Measurements from ENCODE around the gene ZNHIT6.

The ZNHIT6 gene

DNA sequence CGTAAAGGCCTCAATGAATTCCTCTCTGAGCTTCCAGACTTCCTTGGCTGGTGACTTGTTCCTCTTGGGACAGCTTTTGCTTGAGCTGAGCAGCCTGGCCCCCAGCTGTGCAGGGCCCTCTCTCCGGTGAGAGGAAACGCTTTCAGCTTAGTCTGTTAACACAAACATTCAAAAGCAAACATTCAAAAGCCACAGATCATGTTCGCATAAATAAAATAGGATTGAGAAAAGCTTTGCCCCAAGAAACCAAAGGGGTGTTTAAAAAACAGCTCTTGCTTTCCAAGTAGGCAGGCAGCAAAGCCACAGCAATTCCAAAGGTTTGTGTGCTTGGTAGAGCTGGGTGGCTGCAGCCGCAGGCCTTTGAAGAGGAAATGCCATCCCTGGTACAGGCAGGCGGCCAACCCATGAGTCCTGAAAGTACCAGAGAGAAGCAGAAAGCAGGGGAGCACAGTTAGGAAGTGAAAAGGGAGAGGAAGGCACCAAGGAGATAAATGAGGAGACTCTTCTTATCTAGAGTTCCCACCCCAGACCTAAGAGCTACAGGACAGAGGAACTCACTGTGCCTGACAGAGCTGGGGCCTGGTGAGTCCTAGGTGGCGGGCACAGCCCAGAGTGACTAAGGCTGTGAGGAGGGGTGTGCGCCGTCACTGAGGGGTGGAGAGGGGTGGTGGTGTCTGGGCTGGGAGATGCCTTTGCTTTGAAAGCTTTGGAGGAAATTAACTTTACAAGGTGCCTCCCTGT is 79.3 kb downstream of the ZNHIT6 start:
- H3K4me3 ChIP-seq (ENCODE audit: low read depth, low read length), result peak overlapping the region; percentile 48
- TF ChIP-seq, protein P1, sequence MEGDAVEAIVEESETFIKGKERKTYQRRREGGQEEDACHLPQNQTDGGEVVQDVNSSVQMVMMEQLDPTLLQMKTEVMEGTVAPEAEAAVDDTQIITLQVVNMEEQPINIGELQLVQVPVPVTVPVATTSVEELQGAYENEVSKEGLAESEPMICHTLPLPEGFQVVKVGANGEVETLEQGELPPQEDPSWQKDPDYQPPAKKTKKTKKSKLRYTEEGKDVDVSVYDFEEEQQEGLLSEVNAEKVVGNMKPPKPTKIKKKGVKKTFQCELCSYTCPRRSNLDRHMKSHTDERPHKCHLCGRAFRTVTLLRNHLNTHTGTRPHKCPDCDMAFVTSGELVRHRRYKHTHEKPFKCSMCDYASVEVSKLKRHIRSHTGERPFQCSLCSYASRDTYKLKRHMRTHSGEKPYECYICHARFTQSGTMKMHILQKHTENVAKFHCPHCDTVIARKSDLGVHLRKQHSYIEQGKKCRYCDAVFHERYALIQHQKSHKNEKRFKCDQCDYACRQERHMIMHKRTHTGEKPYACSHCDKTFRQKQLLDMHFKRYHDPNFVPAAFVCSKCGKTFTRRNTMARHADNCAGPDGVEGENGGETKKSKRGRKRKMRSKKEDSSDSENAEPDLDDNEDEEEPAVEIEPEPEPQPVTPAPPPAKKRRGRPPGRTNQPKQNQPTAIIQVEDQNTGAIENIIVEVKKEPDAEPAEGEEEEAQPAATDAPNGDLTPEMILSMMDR (IDR thresholded peaks at IDR 0.05; ENCODE audit: low read depth, low read length), result no peak

DNA sequence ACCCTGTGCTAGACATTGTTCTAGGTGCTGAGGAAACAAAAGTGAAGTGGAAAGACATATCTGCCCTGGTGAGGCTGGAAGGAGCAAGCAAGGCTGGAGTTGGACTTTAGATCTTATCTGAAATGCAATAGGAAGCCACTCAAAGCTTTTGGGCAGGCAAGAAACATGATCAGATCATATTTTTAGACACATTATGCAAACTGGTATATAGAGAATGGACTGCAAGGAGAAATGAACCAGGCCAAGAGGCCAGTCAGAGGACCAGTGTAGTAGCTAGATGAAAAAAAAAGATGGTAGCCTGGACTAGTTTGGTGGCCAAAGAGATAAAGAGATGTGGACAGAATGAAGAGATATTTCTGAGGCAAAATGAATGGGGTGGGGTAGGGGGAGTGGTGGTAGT is 81.4 kb downstream of the ZNHIT6 start:
- TF ChIP-seq, protein P1 (IDR thresholded peaks at IDR 0.05; ENCODE audit: low read depth, low read length), result no peak
- H3K4me3 ChIP-seq (ENCODE audit: low read depth, low read length), result no peak overlapping the region

DNA sequence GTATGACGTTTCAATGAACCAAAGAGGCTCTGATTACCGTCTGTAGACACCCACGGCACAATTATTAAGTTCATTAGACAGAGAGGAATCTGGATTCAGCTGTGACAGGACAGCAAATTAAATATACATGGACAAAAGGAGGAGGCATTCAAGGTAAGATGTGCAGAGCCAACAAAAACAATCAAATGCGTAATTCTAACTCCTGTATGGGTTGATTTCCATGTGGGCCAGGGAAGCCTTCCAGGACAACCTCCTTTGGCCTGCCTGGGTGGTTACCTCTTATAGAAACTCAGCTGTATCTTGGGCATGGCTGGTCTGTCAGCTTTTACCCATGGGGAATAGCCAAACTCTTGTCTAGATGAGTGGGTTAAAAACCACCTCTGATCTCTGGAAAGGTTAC is 83.9 kb downstream of the ZNHIT6 start:
- no peak overlapping the region for H3K4me3 ChIP-seq (ENCODE audit: low read depth, low read length)
- TF ChIP-seq, protein P1 (IDR thresholded peaks at IDR 0.05; ENCODE audit: low read depth, low read length), result no peak

DNA sequence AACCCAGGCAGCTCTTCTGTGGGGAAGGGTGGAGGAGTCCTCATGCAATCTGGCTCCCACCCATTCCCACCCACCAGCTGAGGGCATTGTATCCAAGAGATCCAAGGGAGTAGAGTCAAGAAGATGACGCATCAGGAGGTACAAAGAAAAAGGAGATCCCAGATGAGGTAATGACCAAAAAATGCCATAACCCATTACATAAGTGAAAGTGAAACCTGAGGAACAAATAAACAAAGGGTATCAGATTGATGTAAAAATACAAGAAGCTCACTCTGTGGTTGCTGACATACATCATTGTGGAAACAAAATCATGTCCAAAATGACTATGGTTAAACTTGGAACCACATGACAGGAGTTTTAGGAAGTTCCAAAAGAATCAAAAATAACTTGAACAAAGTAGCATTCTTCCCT is 85.2 kb downstream of the ZNHIT6 start:
- H3K4me3 ChIP-seq (ENCODE audit: low read depth, low read length), result no peak overlapping the region
- TF ChIP-seq, protein P1 (IDR thresholded peaks at IDR 0.05; ENCODE audit: low read depth, low read length), result no peak

DNA sequence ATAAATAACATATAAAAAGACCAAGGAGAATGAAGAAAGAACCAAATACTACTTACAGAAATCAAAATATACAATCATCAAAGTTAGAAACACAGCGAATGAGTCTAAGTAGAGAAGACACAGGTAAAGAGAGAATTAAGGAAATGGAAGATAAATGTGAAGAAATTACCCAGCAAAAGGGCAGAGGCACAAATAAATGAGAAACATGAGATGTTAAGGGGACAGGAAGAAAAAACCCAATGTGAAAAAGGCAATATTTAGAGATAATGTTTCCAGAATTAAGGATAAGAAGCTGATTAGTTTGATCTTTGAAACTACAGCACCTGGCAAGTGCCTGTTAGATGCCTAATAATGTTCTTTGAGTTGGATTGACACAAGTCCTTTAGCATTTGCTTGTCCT is 86.8 kb downstream of the ZNHIT6 start:
- TF ChIP-seq, protein P1 (IDR thresholded peaks at IDR 0.05; ENCODE audit: low read depth, low read length), result no peak
- no peak overlapping the region for H3K4me3 ChIP-seq (ENCODE audit: low read depth, low read length)

DNA sequence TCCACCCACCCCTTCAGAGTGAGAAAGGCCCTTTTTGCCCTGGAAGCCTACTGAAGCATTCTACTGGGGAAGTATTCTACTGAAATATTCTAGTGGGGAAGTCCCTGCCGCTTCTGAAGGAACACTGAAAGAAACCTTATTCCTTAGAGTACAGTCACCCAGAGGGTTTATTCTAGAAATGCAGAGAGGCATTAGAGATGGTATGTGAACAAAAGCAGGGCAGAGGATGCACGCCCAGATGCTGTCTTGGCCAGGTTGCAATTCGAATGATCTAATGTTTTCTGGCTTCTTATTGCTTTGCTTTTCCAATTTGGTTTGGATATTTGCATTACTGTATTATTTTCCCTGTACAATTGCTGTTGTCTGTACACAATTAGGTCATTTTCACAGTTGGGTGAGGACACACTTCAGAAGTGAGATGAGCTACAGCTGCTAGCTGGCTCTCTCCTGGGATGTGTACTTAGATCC is 90.6 kb downstream of the ZNHIT6 start:
- no peak overlapping the region for H3K4me3 ChIP-seq (ENCODE audit: low read depth, low read length)
- TF ChIP-seq, protein P1 (IDR thresholded peaks at IDR 0.05; ENCODE audit: low read depth, low read length), result no peak

DNA sequence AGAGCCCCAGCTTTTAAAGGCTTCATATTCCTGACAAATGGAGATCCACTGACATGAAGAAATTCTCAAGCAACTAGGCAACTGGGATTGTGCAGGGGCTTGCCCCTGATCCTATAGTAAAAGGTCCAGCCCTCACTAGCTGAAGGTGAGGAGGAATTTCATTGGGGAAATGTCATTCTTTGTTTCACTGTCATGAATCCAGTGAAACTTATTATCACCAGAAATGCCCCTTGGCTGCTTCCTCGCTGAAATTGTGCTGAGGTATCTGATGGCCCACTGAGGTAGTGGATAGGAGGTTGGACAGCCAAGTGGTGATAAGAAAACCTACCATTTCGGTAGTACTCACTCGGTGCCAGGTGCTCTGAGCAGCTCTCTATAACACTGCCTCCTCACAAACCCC is 91.5 kb downstream of the ZNHIT6 start:
- TF ChIP-seq, protein P1 (IDR thresholded peaks at IDR 0.05; ENCODE audit: low read depth, low read length), result no peak
- no peak overlapping the region for H3K4me3 ChIP-seq (ENCODE audit: low read depth, low read length)
